Bronchial epithelial cell (primary cell): ENCODE results near the gene KCNK7. TPM values are rescaled to one million over a fixed set of nuclear protein-coding genes. Genes with fewer than 3 reads are reported as not detected.

ENCODE experiments used
- DNase-seq: peaks from one replicate; pipeline ENCODE4 v3.0.0-alpha.2; 2010; ENCODE audit warnings: low read depth
- FAIRE-seq: peaks from 2 replicates; lab custom pipeline; 2011; peaks lifted over from hg19 to GRCh38; lab: Jason Lieb, UNC
- H3K27me3 ChIP-seq: 2 replicates; pipeline ENCODE4 v1.5.1; 2011; ENCODE audit warnings: low read length; ENCODE audit not compliant: control insufficient read depth, insufficient read depth
- H3K36me3 ChIP-seq: 2 replicates; pipeline ENCODE4 v1.5.1; 2011; ENCODE audit warnings: low read length; ENCODE audit not compliant: control insufficient read depth, insufficient read depth
- H3K4me3 ChIP-seq: 2 replicates; pipeline ENCODE4 v1.5.1; 2011; ENCODE audit warnings: mild to moderate bottlenecking, low read depth, low read length, control low read depth
- CTCF ChIP-seq: IDR thresholded peaks from 2 replicates; pipeline ENCODE4 v1.5.1; 2011; ENCODE audit warnings: mild to moderate bottlenecking, moderate library complexity, low read length, control low read depth, inconsistent platforms; ENCODE audit not compliant: insufficient read depth, severe bottlenecking
- total RNA-seq: library from RNA; depleted of rRNA; stranded (reverse); fragments of >200 nt; gene quantifications from 2 replicates; pipeline ENCODE4 v1.2.1, GENCODE V29; 2014

KCNK7 gene
- total RNA-seq, 1 donor from 2014 or later, result 0.79 TPM

- DNase-seq (no peak), FAIRE-seq (no peak)
- H3K27me3 ChIP-seq, result no peaks in the 10 kb centered on the region
- H3K36me3 ChIP-seq, result peaks cover 9% of the 10 kb centered on the region
- no peak for TF ChIP-seq CTCF
- H3K4me3 ChIP-seq, result no peak overlapping the region
Measured at GRCh38 chr11:65596520-65596919, 920 bp upstream of the KCNK7 start.

GRCh38 chr11:65595131-65595530 lies 469 bp downstream of the KCNK7 start:
- peaks cover 12% of the 10 kb centered on the region for H3K36me3 ChIP-seq
- DNase-seq (no peak), FAIRE-seq (no peak)
- no peaks in the 10 kb centered on the region for H3K27me3 ChIP-seq
- TF ChIP-seq CTCF, result no peak
- H3K4me3 ChIP-seq, result no peak overlapping the region

GRCh38 chr11:65593518-65594414 lies 1.8 kb downstream of the KCNK7 start:
- TF ChIP-seq CTCF, result peak; percentile 82
- FAIRE-seq (no peak), DNase-seq (no peak)
- peaks cover 14% of the 10 kb centered on the region for H3K36me3 ChIP-seq
- H3K4me3 ChIP-seq, result no peak overlapping the region
- no peaks in the 10 kb centered on the region for H3K27me3 ChIP-seq

- Histone ChIP-seq H3K4me3 (peak overlapping the region; percentile 8), H3K36me3 (peaks cover 8% of the 10 kb centered on the region), H3K27me3 (no peaks in the 10 kb centered on the region)
- TF ChIP-seq CTCF, result no peak
- DNase-seq, result peak; percentile 79
- FAIRE-seq, result no peak
Measured at GRCh38 chr11:65592858-65593517, 2.6 kb downstream of the KCNK7 start.

- FAIRE-seq, result no peak
- H3K4me3 ChIP-seq, result peak overlapping the region; percentile 8
- H3K36me3 ChIP-seq, result peaks cover 5% of the 10 kb centered on the region
Measured at GRCh38 chr11:65591939-65592857, 3.4 kb downstream of the KCNK7 start.

More at GRCh38 chr11:65591939-65592857, 3.4 kb downstream of the KCNK7 start:
- TF ChIP-seq CTCF, result no peak
- H3K27me3 ChIP-seq, result no peaks in the 10 kb centered on the region
- DNase-seq, result no peak
